Activated T-cell treated with anti-CD3 and anti-CD28 coated beads, Interleukin-2, amount 50 U/mL, for 1 hour (primary cell): ENCODE measurements around the gene ROPN1B.

Experiments
- DNase-seq: peaks from one replicate; pipeline ENCODE4 v3.0.0-alpha.2; 2020

The ROPN1B gene

DNA sequence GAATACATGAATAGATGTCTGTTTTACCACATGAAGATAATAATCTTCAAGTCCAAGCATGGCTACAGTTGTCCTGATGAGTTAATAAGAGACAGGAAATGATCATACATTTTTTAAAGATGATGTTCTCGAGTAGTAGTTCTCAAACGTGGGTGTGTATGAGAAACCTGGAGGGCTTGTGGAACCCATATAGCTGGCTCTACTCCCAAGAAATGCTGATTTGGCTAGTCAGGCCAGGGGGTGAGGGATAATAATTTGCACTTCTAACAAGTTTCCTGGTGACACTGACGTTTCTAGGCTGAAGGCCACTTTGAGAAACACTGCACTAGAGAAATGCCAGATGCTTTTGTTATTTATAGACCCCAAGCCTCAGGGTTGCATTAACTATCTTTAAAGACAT is 37.0 kb downstream of the ROPN1B start:
- DNase-seq, result no peak

DNA sequence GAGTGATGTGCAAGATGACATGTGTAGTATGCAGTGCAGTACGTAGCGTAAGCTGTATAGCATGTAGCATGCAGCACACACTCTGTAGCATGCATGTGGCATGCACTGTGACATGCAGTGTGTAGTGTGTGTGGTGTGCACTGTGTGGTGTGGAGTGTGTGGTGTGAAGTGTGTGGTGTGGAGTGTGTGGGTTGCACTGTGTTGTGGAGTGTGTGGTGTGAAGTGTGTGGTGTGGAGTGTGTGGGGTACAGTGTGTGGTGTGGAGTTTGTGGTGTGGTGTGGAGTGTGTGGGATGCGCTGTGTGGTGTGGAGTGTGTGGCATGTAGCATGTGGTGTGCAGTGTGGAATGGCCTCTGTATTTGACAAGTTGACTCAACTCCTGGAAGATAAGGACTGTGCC is 39.2 kb downstream of the ROPN1B start:
- no peak for DNase-seq

DNA sequence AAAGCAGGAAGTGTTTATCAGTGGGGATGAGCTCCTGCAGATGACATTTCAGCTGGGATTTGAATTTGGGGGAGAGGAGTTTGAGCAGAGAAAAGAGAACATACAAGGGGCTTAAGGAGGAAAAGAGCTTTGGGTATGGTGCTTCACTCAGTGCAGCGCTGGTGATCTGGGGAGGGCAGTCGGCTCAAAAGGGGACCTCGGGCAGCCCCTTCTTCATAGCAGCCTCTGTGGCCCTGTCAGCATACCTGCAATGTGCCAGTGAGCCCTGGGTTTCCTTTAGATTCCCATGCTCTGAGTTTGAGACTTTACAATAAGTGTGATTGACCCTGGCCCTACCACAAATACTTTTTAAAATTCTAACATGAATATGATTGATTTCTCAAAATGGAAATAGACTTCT is 40.2 kb downstream of the ROPN1B start:
- no peak for DNase-seq

DNA sequence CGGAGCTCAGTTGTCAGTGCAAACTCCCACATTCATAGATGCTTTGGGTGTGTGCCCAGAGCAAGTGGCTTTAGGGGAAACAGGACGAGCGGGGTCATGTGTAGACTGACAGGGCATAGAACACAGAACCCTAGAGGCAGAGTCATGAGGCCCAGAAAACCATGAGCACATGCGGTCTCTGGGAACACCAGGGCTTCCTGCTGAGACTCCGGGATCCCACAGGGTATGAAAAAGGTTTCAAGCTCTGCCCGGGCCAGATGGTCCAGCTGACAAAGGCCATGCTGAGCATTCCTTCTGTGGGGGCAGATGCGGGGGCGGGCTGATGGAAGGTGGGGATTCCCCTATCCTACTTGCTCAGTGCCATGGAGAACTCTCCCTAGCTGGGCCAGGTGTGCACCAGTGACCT is 44.8 kb downstream of the ROPN1B start:
- no peak for DNase-seq

DNA sequence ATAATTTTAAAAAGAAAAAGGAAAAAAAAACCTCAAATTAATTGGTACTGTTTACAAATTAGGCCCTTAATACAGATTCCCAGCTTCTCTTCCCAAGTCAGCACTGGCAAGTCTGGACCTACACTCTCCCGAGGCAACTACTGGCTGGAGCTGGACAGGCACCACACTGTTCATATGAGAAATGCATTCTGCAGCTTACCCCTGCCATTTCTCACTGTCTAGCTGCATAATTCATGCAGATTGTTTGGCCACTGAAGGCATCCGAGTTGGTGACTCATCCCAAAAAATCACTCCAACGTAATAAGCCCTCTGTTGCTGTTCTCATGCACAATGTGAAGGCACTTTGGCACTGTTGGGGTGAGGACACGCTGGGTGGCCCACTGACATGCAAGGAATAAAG is 45.3 kb downstream of the ROPN1B start:
- DNase-seq, result no peak

DNA sequence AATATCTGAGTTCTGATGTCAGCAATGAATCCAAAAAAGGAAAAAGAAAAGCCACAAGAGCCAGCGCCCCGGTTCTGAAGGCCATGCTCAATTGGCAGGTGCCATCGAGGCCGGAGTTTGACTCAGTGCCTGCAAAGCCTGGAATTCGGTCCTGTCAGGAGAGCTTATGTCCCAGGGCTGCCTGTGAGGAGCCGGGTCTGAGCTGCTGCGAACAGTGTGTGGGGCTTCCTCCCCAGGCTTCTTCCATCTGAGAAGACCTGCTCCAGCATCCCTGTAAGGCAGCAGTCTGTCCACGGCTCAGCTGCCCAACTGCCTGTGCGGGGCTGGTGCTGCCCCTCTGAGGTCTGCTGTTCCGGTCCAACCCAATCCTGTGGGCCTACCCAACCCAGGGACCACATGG is 46.1 kb downstream of the ROPN1B start:
- DNase-seq, result no peak

DNA sequence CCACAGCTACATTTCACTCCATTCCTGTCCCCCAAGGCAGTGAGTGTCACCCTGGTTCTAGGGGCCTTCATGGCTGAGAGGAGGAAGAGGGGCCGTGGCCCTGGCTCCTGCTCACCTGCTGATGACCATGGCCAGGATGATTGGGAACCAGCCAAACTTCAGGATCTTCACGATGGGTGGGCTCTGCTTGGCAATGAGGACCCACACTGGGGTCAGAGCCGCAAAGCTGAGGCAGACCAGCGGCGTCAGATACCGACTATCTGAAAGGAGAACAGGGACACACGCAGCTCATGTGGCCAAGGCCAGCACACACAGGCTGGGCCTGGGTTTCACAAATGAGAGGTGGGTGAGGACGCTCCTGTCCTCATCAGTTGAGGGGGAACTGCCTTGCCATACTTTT is 47.6 kb downstream of the ROPN1B start:
- DNase-seq, result no peak

DNA sequence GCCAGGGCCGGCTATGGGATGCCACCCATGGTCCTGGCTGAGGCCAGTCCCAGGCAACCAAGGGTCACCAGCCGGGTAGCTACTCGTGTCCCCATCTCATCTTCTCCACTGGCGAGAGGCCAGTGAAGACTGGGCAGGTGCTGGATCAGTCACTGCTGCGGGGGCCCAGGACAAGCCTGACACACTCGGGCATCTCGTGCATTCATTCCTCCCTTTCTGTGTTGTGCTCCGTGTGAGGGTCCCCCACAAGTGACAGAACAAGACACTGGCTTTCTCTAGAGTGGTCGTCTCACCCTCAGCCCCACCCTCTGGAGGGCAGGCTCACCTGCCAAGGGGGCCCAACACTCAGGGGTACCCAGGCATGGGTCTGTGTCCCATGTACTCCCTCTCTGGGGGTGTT is 48.4 kb downstream of the ROPN1B start:
- no peak for DNase-seq

DNA sequence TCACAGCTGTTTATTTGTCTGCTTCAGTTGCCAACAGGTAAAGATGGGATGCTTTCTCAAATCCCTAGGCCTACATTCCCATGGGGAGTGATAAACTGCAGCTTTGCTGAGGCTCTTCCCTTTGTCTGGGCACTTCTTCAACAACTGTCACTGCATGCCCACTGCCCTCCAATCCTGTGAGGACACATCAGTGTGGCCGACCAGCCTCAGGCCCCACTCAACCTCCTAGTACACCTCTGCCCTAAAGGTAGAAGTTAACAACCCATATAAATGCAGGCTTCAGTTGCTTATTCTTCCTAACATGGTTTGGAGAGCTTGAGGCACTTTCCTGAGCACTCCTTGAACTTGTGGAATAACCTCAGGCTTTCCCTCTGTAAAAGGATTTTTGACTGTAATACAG is 49.6 kb downstream of the ROPN1B start:
- no peak for DNase-seq

DNA sequence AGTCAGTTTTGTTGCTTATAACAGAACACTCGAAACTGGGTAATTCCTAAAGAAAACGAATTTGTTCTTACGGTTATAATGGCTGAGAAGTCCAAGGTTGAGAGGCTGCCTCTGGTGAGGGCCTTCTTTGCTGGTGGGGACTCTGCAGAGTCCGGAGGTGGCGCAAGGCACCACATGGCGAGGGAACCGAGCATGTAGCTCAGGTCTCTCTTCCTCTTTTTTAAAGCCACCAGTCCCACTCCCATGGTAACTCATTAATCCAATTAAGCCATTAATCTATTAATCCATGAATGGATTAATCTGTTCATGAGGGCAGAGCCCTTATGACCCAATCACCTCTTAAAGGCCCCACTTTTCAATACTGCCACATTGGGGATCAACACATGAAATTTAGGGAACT is 50.0 kb downstream of the ROPN1B start:
- no peak for DNase-seq

DNA sequence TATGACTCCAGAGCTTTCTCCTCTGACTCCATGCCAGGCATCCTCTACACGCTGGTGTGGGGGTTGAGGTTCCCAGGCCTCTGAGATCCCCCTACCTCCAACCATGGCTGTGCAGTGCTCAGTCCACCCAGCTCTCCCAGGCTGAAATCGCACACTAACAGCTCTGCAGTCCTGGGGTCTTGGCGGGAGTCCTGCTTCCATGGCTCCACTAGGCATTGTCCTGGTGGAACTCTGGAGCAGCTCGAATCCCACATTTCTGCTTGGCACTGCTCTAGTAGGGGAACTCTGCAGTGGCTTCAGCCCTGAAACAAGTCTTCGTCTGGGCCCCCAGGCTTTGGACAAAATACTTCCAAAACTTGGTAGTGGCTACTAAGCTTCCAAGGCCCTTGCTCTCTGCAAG is 50.7 kb downstream of the ROPN1B start:
- no peak for DNase-seq

DNA sequence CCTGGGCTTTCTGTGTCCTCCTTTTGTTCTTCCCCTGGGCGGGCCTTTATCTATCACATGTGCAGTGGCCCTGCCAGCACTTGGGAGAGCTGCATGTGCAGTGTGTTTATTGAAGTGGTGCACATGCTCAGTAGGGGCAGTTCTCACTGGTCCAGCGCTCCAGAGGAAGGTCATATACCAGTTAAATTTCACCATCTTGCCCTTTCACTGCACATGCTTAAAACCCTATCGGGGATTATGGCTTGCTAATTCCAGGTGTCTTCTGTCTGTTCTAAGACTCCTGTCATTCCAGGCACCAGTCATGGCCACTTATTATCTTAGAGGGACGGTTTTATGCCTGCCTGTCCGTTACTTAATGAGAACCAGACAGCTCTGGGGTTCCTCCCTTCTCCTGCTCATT is 52.2 kb downstream of the ROPN1B start:
- DNase-seq, result no peak

DNA sequence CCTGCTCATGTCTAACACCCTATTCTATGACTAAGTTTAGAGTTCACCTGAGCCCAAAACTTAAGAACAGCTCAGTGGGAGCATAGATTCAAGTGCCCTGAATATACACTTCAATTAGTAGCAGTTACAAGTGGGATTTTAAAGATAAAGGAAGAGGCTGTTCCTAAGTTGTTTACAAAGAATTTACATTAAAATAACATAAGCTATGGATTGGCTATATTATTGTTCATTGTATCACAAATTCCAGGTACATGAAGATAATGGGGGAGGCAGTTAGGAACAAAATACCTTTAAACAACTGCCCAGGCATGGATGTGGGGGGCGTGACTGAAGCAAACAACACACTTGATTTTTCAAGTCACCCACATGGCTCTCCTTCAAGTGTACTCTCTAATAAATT is 52.7 kb downstream of the ROPN1B start:
- no peak for DNase-seq

DNA sequence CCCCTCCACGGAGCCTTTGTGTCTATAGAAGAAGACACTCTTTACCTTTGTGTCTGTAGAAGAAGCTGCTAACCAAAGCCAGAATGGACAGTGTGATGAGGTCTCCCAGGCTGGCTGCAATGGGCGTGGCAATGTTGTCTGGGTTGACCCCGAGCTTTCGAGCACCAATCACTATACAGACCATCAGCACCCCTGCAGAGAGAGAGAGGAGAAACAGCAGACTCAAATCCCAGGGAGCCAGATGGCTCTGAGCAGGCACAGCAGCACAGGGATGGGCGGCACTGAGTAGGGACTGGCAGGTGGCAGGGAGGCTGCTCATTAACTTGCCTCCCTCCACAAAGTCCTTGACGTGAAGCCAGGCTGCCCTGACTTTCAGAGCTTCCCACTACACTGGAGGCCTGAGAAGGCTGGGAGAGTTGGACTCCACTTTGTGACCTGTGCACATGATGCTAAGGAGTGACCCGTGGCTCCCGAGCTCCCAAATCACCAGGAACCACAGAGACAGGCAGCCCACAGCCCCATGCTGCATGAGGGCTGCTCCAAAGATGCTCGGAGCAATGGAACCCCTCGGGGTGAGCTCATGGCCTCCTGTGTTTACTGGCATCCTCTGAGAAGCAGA is 53.9 kb downstream of the ROPN1B start:
- no peak for DNase-seq

DNA sequence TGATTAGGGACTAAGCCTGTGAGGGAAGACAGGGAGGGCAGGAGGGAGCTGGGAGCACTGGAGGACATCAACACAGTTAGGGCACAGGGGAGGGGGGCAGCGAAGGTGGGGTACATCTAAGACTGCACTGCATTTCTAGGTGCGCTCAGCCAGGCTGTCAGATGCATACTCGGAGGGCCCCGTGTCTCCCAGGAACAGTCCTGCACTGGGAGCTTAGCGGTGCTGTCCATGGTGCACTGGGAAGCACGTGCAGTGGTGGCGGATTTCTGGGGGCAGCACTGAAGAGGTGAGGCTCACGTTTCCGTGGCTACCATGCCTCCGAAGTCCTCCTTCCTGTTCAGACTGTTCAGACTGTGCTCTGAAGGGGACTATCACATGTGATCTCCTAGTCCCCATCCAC is 54.4 kb downstream of the ROPN1B start:
- no peak for DNase-seq

DNA sequence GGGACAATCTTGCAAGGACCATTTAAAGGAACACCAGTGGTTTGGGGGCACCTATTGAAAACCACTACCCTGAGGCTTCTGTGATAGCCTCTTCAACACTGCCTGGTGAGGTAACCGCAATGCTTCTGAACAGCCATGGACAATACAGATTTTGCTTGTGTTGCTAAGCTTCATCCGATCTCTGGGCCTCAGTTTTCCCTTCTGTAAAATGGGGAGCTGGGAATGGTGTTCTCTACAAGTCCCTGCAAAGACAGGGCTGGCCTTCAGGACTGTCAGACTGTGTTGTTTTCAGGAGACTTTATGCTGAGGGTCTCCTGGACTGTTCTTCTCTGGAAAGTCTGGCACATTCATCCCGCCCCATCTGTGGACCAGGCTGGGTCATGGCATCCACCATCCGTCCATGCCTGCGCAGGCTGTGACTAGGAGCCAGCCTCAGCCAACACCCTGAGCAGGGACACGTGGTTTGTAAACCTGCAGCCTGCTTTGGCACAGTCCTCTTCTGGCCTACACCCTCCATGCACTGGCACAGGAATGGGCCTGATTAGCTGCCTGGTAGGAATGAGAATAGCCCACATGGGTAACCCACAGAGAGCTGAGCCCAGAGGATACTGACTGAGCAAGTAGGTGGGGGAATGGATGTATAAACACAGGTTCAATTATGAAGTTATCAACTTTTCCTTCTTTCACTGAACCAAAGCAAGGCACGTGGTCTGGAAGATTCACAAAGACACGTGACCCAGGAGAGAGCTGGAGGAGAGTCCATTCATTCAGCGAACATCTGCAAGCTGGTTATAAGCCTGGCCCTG is 55.3 kb downstream of the ROPN1B start:
- DNase-seq, result no peak

DNA sequence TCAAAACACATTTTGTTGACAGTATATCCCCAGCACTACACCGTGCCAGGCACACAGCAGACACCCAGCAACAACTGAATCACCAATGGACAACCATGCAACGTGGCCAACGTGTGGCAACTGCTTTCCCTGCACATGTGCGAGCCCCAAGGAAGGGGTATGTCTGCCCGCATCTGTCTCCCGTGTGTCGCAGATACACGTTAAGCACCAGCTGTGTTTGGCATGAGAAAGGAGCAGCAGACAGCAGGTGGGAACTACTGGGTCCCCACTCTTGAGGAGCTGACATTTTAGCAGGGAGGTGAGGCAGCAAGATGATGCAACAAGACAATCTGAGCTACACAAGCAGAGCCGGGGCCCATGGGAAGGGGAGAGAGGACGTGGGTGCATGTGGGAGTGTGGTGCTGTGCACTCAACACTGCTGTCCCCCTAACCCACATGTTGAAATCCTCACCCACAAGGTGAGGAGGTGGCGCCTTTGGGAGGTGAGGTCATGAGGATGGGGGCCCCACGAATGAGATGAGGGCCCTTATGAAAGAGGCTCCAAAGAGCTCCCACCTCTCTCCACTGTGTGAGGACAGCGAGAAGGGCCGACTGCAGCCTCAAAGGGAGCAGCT is 56.2 kb downstream of the ROPN1B start:
- DNase-seq, result no peak

DNA sequence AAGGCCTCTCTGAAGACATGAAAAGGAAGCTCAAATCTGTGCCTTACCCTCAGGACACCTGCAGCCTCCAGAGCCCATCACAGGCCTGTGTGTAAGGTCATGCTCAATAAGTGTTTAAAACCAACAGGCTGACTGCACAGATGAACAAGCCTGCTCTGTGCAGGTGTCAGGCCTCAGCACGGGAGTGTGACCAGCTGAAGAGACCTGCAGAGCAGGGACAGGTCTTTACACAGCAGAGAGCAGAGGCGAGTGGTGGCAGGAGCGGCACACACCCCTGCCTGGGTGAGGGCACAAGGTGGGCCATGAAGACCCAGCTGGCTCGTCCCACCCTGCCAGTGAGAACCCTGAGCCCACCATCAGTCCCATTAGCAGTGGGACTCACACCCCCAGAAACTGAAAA is 56.9 kb downstream of the ROPN1B start:
- DNase-seq, result no peak

DNA sequence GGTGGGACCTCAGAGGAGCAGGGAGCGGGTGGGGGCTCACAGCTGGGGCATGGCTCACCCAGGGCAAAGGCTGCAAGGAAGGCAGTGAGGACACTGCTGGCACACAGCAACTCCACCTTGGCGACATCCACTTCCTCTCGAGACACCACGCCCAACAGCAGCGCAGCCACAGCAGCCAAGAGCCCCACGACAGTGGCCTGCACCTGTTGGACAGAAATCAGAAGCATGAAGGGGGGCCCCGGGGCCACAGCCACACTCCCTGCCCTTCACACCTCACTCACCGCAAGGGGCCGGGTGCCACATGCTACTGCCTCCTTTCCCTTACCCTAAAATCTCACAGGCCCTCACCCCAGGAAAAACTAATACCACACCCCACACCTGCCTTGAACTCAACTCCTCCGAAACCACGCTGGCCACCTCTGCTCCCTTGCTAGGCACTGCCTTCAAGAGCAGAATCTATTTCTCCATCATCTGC is 57.3 kb downstream of the ROPN1B start:
- no peak for DNase-seq

DNA sequence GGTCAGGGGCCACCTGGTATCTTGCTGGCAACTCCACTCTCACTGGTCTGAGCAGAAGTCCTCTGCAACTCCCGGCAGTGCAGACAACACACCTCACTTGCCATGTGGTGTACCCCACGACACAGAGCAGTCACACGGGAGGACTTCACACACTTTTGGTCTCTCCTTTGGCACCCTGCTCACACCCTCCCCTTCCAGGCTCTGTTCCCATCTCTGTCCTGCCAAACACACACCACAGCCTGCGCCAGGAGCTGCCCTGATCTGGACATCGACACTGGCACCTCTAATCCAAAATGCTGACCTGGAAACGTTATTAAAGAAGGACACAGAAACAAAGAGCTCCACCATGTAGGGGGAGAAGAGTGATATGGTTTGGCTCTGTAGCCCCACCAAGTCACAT is 57.8 kb downstream of the ROPN1B start:
- DNase-seq, result no peak

DNA sequence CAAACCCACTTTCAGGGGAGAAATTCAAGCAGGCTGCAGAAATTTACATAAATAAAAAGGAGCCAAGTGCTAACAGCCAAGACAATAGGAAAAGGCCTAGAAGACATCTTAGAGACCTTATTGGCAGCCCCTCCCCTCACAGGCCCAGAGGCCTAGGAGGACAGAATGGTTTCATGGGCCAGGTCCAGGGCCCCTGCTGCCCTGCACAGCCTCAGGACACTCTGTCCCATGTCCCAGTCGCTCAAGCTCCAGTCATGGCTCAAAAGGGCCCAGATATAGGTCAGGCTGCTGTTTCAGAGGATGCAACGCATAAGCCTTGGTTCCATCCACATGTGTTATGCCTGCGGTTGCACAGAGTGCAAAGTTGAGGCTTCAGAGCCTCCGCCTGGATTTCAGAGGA is 59.1 kb downstream of the ROPN1B start:
- DNase-seq, result no peak

DNA sequence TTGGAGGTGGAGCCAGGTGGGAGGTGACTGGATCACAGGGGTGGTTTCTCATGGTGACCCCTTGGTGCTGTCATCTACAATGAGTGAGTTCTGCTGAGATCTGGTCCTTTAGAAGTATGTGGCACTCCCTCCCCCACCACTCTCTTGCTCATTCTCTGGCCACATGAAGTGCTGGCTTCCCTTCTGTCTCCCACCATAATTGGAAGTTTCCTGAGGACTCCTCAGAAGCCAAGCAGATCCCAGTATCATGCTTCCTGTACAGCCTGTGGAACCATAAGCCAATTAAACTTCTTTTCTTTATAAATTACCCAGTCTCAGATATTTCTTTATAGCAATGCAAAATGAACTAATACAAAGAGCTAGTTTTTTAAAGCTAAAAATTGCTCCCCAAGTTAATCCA is 60.3 kb downstream of the ROPN1B start:
- no peak for DNase-seq

DNA sequence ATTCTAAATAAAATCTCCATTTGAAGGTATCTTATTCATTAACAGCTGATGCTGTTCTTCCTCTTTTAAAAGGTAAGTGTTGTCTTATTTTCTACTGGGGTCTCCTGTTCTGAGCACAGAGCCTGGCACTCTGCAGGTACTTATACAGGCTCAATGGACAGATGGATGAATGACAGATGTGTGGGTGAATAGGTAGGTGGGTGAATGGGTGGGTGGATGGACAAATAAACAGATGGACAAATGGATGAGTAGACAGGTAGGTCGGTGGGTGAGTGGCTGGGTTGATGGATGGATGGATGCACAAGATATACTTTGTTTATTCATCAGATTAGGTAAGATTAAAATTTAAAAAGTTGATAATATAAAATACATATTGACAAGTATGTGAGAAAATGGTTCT is 61.5 kb downstream of the ROPN1B start:
- no peak for DNase-seq

DNA sequence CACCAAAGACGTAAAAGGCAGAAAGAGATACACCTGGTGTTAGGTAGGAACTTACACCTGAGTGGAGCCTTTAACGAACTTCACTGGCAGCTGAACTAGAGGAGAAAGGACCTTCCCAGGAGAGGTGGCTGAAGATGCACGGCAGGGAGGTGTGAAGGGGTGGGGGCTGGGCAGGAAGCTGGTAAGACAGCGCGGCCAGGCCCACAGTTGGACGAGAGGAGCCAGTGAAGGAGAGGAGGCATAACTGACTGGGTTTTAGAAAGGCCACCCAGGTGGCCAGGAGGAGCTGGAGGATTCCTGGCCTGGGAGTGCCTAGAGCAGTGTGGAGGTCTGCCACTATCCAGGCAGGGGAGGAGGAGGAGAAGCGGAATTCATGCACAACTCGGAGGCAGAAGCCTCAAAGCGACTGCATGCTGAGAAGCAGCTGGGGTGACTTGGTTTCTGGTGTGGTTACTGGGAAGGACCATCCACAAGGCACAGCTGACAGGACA is 63.0 kb downstream of the ROPN1B start:
- no peak for DNase-seq
